ENCODE results near the gene FAM181A.
A peak's percentile ranks its signal among the peaks of the same experiment; 100 is the strongest.

Gene FAM181A

DNA sequence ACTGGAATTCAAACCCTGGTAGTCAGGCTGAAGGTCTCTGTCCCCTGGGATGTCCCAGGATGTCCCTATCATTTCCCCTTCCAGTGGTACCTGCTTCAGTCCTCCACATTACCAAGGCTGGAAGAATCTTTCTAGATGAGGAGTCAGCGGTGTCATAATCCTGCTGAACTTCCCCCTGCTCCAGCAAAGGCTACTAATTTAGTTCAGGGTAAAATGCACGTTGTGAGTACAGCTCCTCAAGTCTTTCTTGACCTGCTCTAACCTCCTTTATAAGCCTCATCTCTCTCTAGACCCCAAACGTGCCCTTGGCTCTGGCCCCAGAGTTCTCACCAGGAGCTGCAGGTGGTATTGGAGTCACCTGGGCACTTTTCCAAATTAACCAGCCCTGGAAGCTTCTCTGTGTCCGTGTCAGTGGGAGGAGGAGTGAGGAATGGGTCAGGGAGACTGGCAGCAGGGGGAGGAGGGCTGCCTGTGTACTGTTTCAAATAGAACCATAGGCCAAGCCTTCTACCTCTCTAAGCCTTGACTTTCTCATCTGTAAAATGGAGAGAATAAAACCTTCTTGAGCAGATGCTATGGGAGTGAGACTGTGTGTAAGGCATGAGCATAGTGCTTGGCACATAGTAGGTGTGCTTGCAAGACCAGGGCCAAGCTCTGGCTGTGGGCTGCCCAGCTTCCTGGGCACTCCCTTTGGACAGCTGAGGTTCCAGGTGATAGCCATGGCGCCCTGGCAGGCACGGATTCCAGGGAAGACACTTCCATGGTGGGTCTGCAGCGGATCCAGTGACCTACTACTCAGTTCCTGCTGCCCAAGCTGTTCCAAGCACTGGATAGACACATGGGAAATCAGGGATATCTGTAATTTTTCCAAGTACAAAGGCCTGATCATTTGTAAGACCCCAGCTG is 24.7 kb downstream of the FAM181A start:
- no peak for DNase-seq

- no peak for DNase-seq
Measured at GRCh38 chr14:93952829-93953228, 25.7 kb downstream of the FAM181A start.

GRCh38 chr14:93953263-93953662 is 26.1 kb downstream of the FAM181A start:
- DNase-seq: peak; percentile 10

- DNase-seq: no peak
Measured at GRCh38 chr14:93953739-93954515, 26.8 kb downstream of the FAM181A start.

DNA sequence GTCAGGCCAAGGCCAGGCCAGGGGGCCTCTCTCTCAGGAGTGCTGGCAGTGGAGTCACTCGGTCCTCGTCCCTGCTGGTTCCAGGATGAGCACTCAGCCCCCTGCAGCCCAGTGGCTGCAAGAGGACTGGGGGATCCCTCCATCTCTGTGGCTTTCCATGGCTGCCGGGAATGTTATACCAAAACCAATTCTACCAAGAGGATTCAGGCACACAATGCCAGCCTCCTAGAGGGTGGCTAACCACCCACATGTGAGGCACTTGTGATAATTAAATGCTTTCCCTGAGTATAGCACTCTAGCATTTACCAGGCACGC is 27.3 kb downstream of the FAM181A start:
- no peak for DNase-seq

DNA sequence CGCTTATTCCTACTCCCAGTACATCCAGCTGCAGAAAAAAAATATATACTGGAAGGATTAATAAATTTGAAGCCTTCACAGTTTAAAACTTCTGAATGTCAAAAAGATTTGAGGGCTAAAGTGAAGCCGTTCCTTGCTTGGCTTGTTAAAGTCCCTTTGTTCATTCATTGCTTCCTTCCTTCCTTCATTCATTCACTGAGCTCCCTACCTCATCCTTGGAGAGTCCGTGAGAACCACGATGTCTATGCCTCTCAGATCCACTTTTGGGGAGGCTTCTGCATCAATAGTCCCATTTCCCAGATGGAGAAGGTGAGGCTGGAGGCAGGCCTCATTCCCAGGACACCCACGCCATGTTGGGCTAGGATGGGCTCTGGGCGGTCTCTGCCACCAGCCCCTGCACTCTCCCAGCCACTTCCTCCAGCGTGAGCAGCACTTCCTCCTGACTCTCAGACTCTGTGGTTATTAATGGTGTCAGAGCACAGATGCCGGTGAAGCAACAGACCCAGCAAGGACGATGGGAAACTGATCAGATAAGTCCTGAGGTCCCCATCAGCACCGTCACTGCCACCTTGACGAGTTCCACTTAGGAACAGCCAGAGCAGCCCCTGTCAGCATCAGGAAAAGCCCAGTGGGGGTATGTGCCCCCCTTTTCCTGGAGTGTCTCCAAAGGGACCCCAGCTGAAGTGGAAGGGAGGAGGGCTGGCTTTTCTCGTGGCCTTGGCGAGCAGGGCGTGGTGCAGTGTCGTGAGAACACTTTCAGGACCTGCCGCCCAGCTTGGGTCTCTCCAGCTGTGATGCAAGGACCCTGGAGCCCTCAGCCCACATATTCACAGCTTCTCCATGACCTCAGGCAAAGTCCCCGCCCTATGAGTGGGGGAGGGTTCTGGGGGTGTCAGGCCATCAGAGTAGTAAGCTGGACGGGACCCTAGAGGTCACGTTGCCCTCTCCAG is 28.0 kb downstream of the FAM181A start:
- DNase-seq: no peak

DNA sequence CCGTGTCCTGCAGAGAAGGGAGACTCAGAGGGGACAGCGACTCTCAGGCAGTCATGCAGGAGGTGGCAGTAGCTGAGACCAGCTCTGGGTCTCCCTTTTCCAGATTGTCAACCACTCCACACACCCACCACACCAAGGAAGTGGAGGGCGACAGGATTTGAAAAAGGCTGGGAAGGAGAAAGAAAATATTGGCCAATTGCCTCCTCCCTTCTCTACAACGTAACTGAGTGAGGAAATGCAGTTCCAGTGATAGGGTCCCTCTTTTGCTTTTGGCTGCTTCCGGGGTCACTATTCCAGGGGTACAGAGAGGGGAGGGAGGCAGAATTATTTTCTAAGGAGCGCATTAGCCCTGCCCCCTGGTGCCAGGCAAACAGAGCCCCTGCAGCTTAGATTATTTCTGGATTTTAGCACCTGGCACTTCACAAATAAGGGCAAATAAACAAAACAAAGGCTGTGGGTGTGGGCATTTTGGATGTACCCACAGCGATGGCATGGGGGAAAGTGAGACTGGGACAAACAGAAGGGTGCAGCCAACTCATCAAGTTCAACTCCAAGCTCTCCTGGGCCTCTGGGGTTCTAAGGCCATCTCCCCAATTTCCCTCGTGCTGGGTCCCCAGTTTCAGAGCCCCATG is 28.8 kb downstream of the FAM181A start:
- no peak for DNase-seq

- no peak for DNase-seq
Measured at GRCh38 chr14:93956514-93957332, 29.6 kb downstream of the FAM181A start.

DNA sequence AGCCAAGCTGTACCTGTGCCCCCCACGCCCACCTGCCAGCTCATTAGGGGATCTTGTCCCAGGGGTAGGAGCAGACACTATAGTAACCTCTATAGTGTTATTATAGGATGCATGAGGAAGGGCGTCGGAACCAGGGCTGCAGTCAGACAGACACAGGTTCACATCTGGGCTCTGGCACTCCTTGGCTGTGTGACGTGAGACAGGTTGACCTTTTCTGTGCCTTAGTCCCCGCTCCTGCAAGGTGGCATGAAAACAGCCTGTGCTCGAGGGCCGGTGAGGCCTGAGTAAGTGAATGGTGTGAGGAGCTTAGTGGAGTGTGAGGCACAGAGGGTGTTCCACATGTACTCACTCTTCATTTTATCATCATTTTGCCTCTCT is 30.2 kb downstream of the FAM181A start:
- DNase-seq: no peak

DNA sequence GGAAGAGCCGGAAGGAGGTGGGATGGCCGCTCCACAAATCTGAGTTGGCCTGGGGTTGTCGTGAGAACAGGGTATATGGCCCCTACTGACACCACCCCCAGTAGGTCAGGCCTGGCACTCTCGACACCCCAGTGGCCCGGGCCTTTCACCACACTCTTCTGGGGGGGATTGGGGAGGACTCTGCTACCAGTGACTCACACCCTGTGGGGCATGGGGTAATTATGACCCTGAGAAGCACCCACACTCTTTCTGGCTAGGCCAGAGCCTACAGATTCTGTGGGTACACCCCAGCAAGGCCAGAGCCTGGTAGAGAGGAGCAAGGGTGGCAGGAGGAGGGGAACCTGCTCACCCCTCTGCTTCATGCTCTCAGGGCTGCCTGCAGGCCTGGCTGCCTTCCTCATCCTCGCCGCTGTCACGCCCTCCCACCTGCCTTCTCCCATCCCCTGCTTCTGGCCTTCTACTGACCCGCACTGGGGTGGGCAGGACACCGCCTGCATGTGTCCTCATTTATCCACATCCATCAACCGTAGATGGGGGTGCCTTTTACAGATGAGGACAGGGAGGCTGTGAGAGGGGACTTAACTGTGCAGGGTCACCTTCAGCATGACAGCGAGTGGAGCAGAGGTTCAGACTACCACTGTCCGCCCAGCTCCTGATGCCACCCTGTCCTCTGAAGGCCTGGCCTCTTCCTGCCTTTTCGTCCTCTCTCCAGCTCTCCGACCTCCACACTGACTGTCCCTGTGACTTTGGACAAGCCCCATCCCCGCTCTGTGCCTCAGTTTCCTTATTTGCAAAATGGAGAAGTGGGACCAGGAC is 30.8 kb downstream of the FAM181A start:
- DNase-seq: no peak

DNA sequence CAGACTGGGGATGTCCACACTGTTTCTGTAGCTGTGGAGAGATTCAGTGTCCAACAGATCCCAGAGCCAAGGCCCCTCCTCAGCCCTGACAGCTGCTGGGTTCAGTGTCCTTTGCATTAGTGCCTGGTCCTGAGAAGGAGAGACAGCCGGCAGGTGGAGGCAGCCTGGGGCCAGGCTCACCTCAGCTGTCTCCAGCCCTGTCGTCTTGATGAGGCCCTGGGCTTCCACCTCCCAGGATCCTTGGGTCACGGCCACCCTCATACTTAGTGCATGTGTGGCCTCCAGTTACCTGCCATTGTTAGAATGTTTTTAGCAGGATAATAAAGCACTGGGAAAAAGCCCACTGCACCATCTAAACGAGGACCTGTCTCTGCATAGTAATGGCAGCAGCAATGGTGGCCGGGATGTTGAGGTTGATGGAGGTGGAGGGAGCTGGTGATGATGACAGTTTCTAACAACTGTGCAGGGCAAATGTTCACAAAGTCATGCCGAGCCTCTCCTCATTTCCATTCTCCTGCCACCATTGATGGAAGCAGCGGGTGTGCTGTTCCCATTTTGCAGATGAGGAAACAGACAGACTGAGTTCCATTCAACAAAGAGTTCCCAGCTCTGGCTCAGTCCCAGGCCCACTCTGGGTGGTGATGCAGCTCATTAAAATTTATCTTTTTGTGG is 31.6 kb downstream of the FAM181A start:
- DNase-seq: no peak

GRCh38 chr14:93959239-93960107 is 32.3 kb downstream of the FAM181A start:
- DNase-seq: no peak

DNA sequence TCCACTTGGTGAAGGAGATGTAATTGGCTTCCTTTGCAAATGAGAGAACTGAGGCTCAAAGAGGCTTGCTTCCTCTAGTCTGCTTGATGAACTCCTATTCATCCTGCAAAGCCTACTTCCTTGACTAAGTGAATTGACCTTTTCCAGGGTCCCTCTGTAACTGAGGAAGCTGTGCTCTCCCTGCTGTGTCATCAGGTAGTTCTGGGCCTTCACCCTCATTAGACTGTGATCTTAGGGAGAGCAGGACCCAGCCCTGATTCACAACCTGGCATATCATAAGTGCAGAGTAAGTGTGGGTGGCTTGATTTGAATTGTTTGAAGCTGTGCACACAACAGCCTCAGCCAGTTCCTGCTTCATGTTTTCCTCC is 32.9 kb downstream of the FAM181A start:
- DNase-seq: no peak

GRCh38 chr14:93960774-93961438 is 33.8 kb downstream of the FAM181A start:
- DNase-seq: no peak

DNA sequence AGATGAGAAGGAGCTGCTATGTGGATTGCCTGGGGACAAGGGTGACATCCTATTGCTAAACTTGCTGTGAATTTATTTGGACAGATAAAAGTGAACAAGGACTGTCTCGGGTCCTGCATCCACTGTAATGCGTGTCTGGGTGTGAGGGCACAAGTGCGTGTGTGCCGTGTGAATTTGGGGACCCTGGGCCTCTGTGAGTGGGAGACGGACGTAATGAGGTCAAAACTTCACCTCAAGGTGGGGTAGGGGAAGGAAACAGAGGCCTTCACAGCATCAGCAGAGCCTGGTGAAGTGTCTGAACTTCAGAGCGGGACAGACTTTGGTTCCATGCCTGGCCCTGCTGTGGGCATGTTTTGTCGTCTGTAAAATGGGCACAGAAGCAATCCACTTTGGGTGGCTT is 34.5 kb downstream of the FAM181A start:
- no peak for DNase-seq

DNA sequence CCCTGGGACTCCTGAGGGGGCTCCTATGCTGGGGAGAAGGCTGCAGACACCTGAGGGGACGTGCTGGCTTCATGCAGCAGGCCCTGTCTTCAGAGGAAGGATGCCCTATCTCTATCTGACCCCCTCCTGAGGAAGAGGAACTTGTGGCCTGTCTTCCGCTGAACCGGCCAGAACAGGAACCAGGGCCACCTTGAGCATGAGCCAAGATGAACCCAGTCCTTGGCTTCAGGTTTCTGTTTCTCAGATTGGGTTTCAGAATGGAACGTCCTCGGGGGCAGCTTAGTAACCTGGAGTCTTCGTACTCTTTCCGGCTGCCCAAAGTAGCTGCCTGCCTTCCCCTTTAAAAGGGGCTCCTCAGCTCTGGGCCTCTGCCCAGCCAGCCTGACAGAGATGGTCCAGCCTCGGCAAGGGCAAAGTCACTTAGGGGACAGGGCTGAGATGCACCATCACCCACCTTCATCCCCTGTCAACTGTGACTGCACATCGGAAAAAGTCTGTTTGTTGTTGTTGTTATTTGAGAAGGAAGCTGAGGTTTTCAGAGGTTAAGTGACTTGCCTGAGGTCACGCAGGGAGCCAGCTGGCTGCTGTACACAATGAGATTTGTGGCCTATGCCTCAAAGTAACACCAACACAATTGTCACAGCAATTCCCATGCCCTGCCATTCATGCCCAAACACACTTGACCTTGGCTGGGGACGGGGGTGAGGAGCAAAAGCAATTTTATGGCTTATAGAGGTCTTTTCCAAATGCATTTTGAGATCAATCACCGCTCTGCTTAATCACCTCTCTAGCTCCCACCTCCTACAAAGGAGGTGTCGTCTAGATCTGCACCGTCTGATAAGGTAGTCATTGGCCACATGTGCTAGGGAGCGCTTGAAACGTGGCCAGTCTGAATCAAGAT is 35.8 kb downstream of the FAM181A start:
- DNase-seq: no peak

DNA sequence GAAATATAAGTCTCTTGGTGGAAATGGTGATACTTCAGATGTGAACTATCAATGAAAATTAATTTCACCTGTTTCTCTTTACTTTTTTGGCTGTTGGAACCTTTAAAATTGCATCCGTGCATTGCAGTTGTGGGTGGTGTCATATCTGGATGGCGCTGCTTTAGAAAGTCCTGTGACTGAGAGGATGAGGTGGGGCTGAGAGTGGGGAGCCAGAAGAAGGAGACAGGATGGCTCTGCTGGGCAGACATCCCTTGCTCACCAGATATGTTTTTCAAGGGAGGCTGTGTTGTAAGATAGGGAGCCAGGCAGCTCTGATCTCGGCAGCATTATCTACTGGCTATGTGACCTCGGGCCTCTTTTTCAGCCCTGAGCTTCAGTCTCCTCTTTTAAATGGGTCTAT is 36.5 kb downstream of the FAM181A start:
- no peak for DNase-seq

DNA sequence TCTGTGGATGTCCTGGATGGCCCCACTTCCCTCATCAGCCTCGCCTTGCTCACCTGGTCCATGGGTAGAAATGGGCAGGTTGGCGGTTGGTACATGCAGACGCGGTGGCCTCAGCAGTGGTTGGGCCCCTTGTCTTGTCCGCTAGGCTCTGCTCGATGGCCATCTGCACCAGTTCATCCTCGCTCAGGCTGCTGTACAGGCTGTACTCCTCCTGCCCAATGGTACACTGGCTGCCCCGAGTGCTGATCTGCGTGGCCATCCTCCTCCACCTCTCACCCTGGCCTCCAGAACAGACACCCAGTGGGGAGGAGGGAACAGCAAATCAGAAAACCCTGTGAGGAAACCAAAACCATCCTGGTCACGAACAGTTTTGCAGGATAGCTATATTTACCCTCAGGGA is 37.1 kb downstream of the FAM181A start:
- no peak for DNase-seq
